ENCODE measurements around the gene PKHD1.

DNA sequence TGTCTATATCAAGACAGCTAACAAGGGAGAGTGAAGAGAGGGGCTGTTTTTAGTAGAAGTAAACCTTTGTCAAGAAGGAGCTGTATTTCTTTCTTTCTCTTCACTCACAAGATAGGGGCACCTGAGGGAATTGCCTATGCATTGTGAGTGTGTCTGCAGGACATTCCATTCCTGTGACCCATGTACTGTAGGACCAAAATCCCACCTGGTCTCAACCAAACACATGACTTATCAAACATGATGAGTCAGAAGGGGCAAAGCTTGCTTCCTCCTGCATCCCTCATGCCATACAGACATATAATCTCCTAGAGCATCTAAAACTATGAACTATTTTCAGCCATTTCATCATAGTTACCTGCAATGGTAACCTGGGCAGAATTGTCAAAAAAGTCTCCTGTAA is 21.8 kb downstream of the PKHD1 start:
- TF ChIP-seq, protein P1, sequence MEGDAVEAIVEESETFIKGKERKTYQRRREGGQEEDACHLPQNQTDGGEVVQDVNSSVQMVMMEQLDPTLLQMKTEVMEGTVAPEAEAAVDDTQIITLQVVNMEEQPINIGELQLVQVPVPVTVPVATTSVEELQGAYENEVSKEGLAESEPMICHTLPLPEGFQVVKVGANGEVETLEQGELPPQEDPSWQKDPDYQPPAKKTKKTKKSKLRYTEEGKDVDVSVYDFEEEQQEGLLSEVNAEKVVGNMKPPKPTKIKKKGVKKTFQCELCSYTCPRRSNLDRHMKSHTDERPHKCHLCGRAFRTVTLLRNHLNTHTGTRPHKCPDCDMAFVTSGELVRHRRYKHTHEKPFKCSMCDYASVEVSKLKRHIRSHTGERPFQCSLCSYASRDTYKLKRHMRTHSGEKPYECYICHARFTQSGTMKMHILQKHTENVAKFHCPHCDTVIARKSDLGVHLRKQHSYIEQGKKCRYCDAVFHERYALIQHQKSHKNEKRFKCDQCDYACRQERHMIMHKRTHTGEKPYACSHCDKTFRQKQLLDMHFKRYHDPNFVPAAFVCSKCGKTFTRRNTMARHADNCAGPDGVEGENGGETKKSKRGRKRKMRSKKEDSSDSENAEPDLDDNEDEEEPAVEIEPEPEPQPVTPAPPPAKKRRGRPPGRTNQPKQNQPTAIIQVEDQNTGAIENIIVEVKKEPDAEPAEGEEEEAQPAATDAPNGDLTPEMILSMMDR (IDR thresholded peaks at IDR 0.05; ENCODE audit: low read depth, low read length), result no peak
- TF ChIP-seq, protein P2, sequence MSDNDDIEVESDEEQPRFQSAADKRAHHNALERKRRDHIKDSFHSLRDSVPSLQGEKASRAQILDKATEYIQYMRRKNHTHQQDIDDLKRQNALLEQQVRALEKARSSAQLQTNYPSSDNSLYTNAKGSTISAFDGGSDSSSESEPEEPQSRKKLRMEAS (IDR thresholded peaks at IDR 0.05; ENCODE audit: low read depth, low read length), result no peak
